Lower leg skin (tissue), 4 donors: ENCODE measurements around the gene ZSWIM6. TPM values are rescaled to one million over a fixed set of nuclear protein-coding genes. Genes with fewer than 3 reads are reported as not detected.

Experiments used
- DNase-seq, 2 donors: peaks; one replicate each; pipeline ENCODE4 v3.0.0-alpha.2; 2019; ENCODE audit warnings: low spot score in 2 of 2
- H3K4me3 ChIP-seq: fragments of 200-600 bp; sonication (generic); 2 replicates; pipeline ENCODE4 v1.5.1; 2017; ENCODE audit warnings: mild to moderate bottlenecking, low read depth; ENCODE audit not compliant: poor library complexity, severe bottlenecking
- CTCF ChIP-seq, 3 donors: fragments of 450-650 bp; IDR thresholded peaks; one replicate each; pipeline ENCODE4 v1.5.1; 2016; ENCODE audit warnings: antibody characterized with exemption in 3 of 3, mild to moderate bottlenecking in 3 of 3, moderate library complexity in 2 of 3
- POLR2A ChIP-seq, 2 donors: fragments of 450-650 bp; IDR thresholded peaks; one replicate each; pipeline ENCODE4 v1.6.1; 2016 to 2017; ENCODE audit warnings: antibody characterized with exemption in 2 of 2, mild to moderate bottlenecking in 1 of 2, moderate library complexity in 1 of 2
- WGBS, 2 donors: methylation state at CpG; one replicate each; pipeline ENCODE4 v1.1.5; 2018; 5-methylcytosine and 5-hydroxymethylcytosine counted together
- intact Hi-C: fragments of 100-400 bp; cut with DNase I; formaldehyde crosslinking; loops from one replicate; pipeline ENCODE4 v1.15.0; 2023; ENCODE audit warnings: low total_unique reads
- total RNA-seq, 4 donors: library from RNA; depleted of rRNA; stranded (reverse); fragments of >200 nt; gene quantifications; one replicate each; pipeline ENCODE4 v1.1.0, GENCODE V29; 2016

Gene ZSWIM6
- total RNA-seq, 4 donors from 2014 or later, result 7.1 to 8.7 (median 8.1) TPM

GRCh38 chr5:61438298-61438970 is 106.4 kb downstream of the ZSWIM6 start:
- no peak for TF ChIP-seq POLR2A (IDR thresholded peaks at IDR 0.05)
- no peak for TF ChIP-seq CTCF (IDR thresholded peaks at IDR 0.05)
- no peak for DNase-seq
- WGBS, 2 donors, result 70 to 72% methylated on average over 3 of the region's 3 CpGs
- no peak overlapping the region for H3K4me3 ChIP-seq
- intact Hi-C loops, result no loop called here

GRCh38 chr5:61440086-61440485 is 108.0 kb downstream of the ZSWIM6 start:
- 65 to 73% methylated on average over 3 of the region's 3 CpGs for WGBS, 2 donors
- intact Hi-C loops, result no loop called here
- no peak for TF ChIP-seq POLR2A (IDR thresholded peaks at IDR 0.05)
- TF ChIP-seq CTCF (IDR thresholded peaks at IDR 0.05), result no peak
- no peak overlapping the region for H3K4me3 ChIP-seq
- no peak for DNase-seq

GRCh38 chr5:61440596-61440995 is 108.5 kb downstream of the ZSWIM6 start:
- TF ChIP-seq CTCF (IDR thresholded peaks at IDR 0.05), result no peak
- TF ChIP-seq POLR2A (IDR thresholded peaks at IDR 0.05), result no peak
- H3K4me3 ChIP-seq, result no peak overlapping the region
- 51 to 68% methylated on average over 3 of the region's 3 CpGs for WGBS, 2 donors
- no peak for DNase-seq
- intact Hi-C loops, result no loop called here

GRCh38 chr5:61441742-61442141 is 109.7 kb downstream of the ZSWIM6 start:
- no peak overlapping the region for H3K4me3 ChIP-seq
- TF ChIP-seq CTCF (IDR thresholded peaks at IDR 0.05) (no peak), POLR2A (IDR thresholded peaks at IDR 0.05) (no peak)
- no peak for DNase-seq
- WGBS, 2 donors, result 95 to 96% methylated on average over 4 of the region's 4 CpGs
- intact Hi-C loops, result no loop called here

- intact Hi-C loops, result no loop called here
- WGBS, 2 donors, result 96 to 97% methylated on average over 2 of the region's 2 CpGs
- DNase-seq, result no peak
- H3K4me3 ChIP-seq, result no peak overlapping the region
- TF ChIP-seq POLR2A (IDR thresholded peaks at IDR 0.05) (no peak), CTCF (IDR thresholded peaks at IDR 0.05) (no peak)
Observed at GRCh38 chr5:61447780-61448495, 115.9 kb downstream of the ZSWIM6 start.
